Astrocyte of the cerebellum (primary cell): ENCODE measurements around the gene COL16A1.

ENCODE experiments used
- DNase-seq: peaks from one replicate; pipeline ENCODE4 v3.0.0-alpha.2; 2011; ENCODE audit warnings: low read depth
- H3K4me3 ChIP-seq: 2 replicates; pipeline ENCODE4 v1.5.1; 2011; ENCODE audit warnings: mild to moderate bottlenecking, low read depth, low read length, moderate library complexity
- CTCF ChIP-seq: IDR thresholded peaks from 2 replicates; pipeline ENCODE4 v1.5.1; 2012; ENCODE audit warnings: low read length, low read depth, moderate library complexity, mild to moderate bottlenecking; ENCODE audit errors: missing control alignments
- in situ Hi-C: cut with HindIII; loops from 2 replicates; pipeline ENCODE4 v1.10.0; 2017; ENCODE audit warnings: low sequenced_read_pairs

Gene COL16A1

GRCh38 chr1:31659889-31660288 lies 43.9 kb downstream of the COL16A1 start:
- in situ Hi-C loops: loop anchor here (25.0 kb wide), 1 partner anchor 302 kb away; no protein-coding TSS in a partner anchor
- no peak for DNase-seq

GRCh38 chr1:31658721-31659120 lies 45.1 kb downstream of the COL16A1 start:
- no peak for DNase-seq
- TF ChIP-seq CTCF: no peak
- H3K4me3 ChIP-seq: no peak overlapping the region
- in situ Hi-C loops: loop anchor here (25.0 kb wide), 1 partner anchor 304 kb away; no protein-coding TSS in a partner anchor

More at GRCh38 chr1:31659889-31660288, 43.9 kb downstream of the COL16A1 start:
- TF ChIP-seq CTCF: no peak
- H3K4me3 ChIP-seq: no peak overlapping the region

GRCh38 chr1:31657972-31658510 lies 45.8 kb downstream of the COL16A1 start:
- DNase-seq: no peak
- in situ Hi-C loops: loop anchor here (25.0 kb wide), 1 partner anchor 304 kb away; no protein-coding TSS in a partner anchor
- TF ChIP-seq CTCF: no peak
- no peak overlapping the region for H3K4me3 ChIP-seq

GRCh38 chr1:31657020-31657804 lies 46.6 kb downstream of the COL16A1 start:
- no peak for DNase-seq
- TF ChIP-seq CTCF: no peak
- H3K4me3 ChIP-seq: no peak overlapping the region
- in situ Hi-C loops: loop anchor here (25.0 kb wide), 1 partner anchor 305 kb away; no protein-coding TSS in a partner anchor

- DNase-seq: no peak
- TF ChIP-seq CTCF: no peak
- in situ Hi-C loops: loop anchor here (25.0 kb wide), 1 partner anchor 307 kb away; no protein-coding TSS in a partner anchor
- H3K4me3 ChIP-seq: no peak overlapping the region
Observed at GRCh38 chr1:31655756-31656155, 48.1 kb downstream of the COL16A1 start.

- no peak for DNase-seq
- no peak for TF ChIP-seq CTCF
- no peak overlapping the region for H3K4me3 ChIP-seq
- in situ Hi-C loops: loop anchor here (25.0 kb wide), 1 partner anchor 307 kb away; no protein-coding TSS in a partner anchor
Observed at GRCh38 chr1:31655104-31655503, 48.7 kb downstream of the COL16A1 start.
